Neural progenitor cell (in vitro differentiated cells): ENCODE measurements around the gene MARCHF6. TPM values are rescaled to one million over a fixed set of nuclear protein-coding genes. Genes with fewer than 3 reads are reported as not detected.

Experiments used
- DNase-seq: peaks from one replicate; pipeline ENCODE4 v3.0.0-alpha.2; 2016; ENCODE audit warnings: low spot score
- H2AFZ ChIP-seq: fragments of 200-600 bp; sonication (generic); replicated peaks from 2 replicates; pipeline ENCODE4 v1.6.1; 2016; ENCODE audit warnings: antibody characterized with exemption
- H3F3A ChIP-seq: fragments of 200-600 bp; sonication (generic); 2 replicates; pipeline ENCODE4 v1.6.1; 2016; ENCODE audit warnings: antibody characterized with exemption, low read depth
- H3K27ac ChIP-seq: fragments of 200-600 bp; sonication (generic); 2 replicates; pipeline ENCODE4 v1.5.1; 2016; ENCODE audit warnings: mild to moderate bottlenecking
- H3K27me3 ChIP-seq: fragments of 200-600 bp; sonication (generic); 2 replicates; pipeline ENCODE4 v1.6.1; 2016; ENCODE audit warnings: mild to moderate bottlenecking, moderate library complexity
- H3K36me3 ChIP-seq: fragments of 200-600 bp; sonication (generic); 2 replicates; pipeline ENCODE4 v1.5.1; 2016
- H3K4me1 ChIP-seq: fragments of 200-600 bp; sonication (generic); 2 replicates; pipeline ENCODE4 v1.6.1; 2016; ENCODE audit warnings: mixed run types
- H3K4me2 ChIP-seq: fragments of 200-600 bp; sonication (generic); 2 replicates; pipeline ENCODE4 v1.6.1; 2016
- H3K4me3 ChIP-seq: fragments of 200-600 bp; sonication (generic); 2 replicates; pipeline ENCODE4 v1.5.1; 2016
- H3K79me2 ChIP-seq: fragments of 200-600 bp; sonication (generic); 2 replicates; pipeline ENCODE4 v1.6.1; 2016; ENCODE audit warnings: low read depth
- H3K9ac ChIP-seq: fragments of 200-600 bp; sonication (generic); 2 replicates; pipeline ENCODE4 v1.6.1; 2016
- H3K9me3 ChIP-seq: fragments of 200-600 bp; sonication (generic); 2 replicates; pipeline ENCODE4 v1.5.1; 2016; ENCODE audit warnings: low read depth
- H4K20me1 ChIP-seq: fragments of 200-600 bp; sonication (generic); 2 replicates; pipeline ENCODE4 v1.6.1; 2016; ENCODE audit warnings: low read depth
- H3K27ac Mint-ChIP-seq: 3 replicates; pipeline ENCODE4 v1.8.0; 2021; ENCODE audit warnings: mixed read lengths
- H3K27me3 Mint-ChIP-seq: 2 replicates; pipeline ENCODE4 v1.8.0; 2022; ENCODE audit warnings: low read depth, mild to moderate bottlenecking, inconsistent platforms, moderate library complexity, mixed read lengths; ENCODE audit not compliant: insufficient read depth
- H3K36me3 Mint-ChIP-seq: 3 replicates; pipeline ENCODE4 v1.8.0; 2021; ENCODE audit warnings: mixed read lengths
- H3K4me1 Mint-ChIP-seq: 3 replicates; pipeline ENCODE4 v1.8.0; 2021; ENCODE audit warnings: mixed read lengths
- H3K4me3 Mint-ChIP-seq: 3 replicates; pipeline ENCODE4 v1.8.0; 2021; ENCODE audit warnings: mild to moderate bottlenecking, moderate library complexity, mixed read lengths
- H3K9me3 Mint-ChIP-seq: 3 replicates; pipeline ENCODE4 v1.8.0; 2020; ENCODE audit warnings: mixed read lengths
- CTCF ChIP-seq: fragments of 200-600 bp; sonication (generic); IDR thresholded peaks from 2 replicates; pipeline ENCODE4 v1.5.1; 2017; ENCODE audit warnings: antibody characterized with exemption, mild to moderate bottlenecking
- EZH2 ChIP-seq: fragments of 200-600 bp; sonication (generic); IDR thresholded peaks from 2 replicates; pipeline ENCODE4 v1.6.1; 2017; ENCODE audit warnings: antibody characterized with exemption, mild to moderate bottlenecking, moderate library complexity
- EZH2phosphoT487 ChIP-seq: fragments of 200-600 bp; sonication (generic); IDR thresholded peaks from 2 replicates; pipeline ENCODE4 v1.6.1; 2017; ENCODE audit warnings: antibody characterized with exemption
- total RNA-seq: library from RNA; depleted of rRNA; stranded (reverse); fragments of >200 nt; gene quantifications from 2 replicates; pipeline ENCODE4 v1.2.3, GENCODE V29; 2015; ENCODE audit warnings: low replicate concordance

The MARCHF6 gene
- total RNA-seq, 1 donor from 2014 or later = 151 TPM

GRCh38 chr5:10399839-10400238 is 46.3 kb downstream of the MARCHF6 start:
- Histone ChIP-seq H3K9me3 (no peaks in the 10 kb centered on the region), H3K9ac (no peak overlapping the region), H3F3A (peaks cover 8% of the 10 kb centered on the region), H4K20me1 (peaks cover 31% of the 10 kb centered on the region), H3K27ac (no peak overlapping the region), H3K4me1 (peaks cover 17% of the 10 kb centered on the region), H3K4me2 (no peak overlapping the region), H3K27me3 (no peaks in the 10 kb centered on the region), H3K36me3 (peaks cover 25% of the 10 kb centered on the region), H3K79me2 (peaks cover 7% of the 10 kb centered on the region), H2AFZ (no peak overlapping the region), H3K4me3 (no peak overlapping the region)
- DNase-seq = no peak
- Mint-ChIP-seq H3K4me3 (no peak overlapping the region), H3K27me3 (no peaks in the 10 kb centered on the region), H3K4me1 (peaks cover 10% of the 10 kb centered on the region), H3K27ac (no peak overlapping the region), H3K9me3 (no peaks in the 10 kb centered on the region), H3K36me3 (peaks cover 50% of the 10 kb centered on the region)
- TF ChIP-seq EZH2phosphoT487 (no peak), CTCF (no peak), EZH2 (no peak)

- no peak for DNase-seq
- no peak overlapping the region for H3K4me3 ChIP-seq
- TF ChIP-seq CTCF (no peak), EZH2phosphoT487 (no peak), EZH2 (no peak)
- Mint-ChIP-seq H3K4me1 (peaks cover 9% of the 10 kb centered on the region), H3K27ac (no peak overlapping the region), H3K4me3 (no peak overlapping the region), H3K36me3 (peaks cover 53% of the 10 kb centered on the region), H3K27me3 (no peaks in the 10 kb centered on the region), H3K9me3 (no peaks in the 10 kb centered on the region)
- H3K4me2 ChIP-seq = no peak overlapping the region
- peaks cover 26% of the 10 kb centered on the region for H3K36me3 ChIP-seq
- H3K27ac ChIP-seq = no peak overlapping the region
- peaks cover 8% of the 10 kb centered on the region for H3F3A ChIP-seq
- H3K9me3 ChIP-seq = no peaks in the 10 kb centered on the region
- H3K9ac ChIP-seq = no peak overlapping the region
- H4K20me1 ChIP-seq = peaks cover 30% of the 10 kb centered on the region
- H3K79me2 ChIP-seq = peaks cover 7% of the 10 kb centered on the region
- H3K4me1 ChIP-seq = peaks cover 15% of the 10 kb centered on the region
- no peak overlapping the region for H2AFZ ChIP-seq
- H3K27me3 ChIP-seq = no peaks in the 10 kb centered on the region
Observed at GRCh38 chr5:10400411-10400810, 46.9 kb downstream of the MARCHF6 start.

GRCh38 chr5:10400831-10401230 is 47.3 kb downstream of the MARCHF6 start:
- DNase-seq = no peak
- no peak overlapping the region for H3K27ac Mint-ChIP-seq
- TF ChIP-seq CTCF = no peak
- TF ChIP-seq EZH2 = no peak
- no peak for TF ChIP-seq EZH2phosphoT487
- H3K79me2 ChIP-seq = peaks cover 7% of the 10 kb centered on the region
- peaks cover 8% of the 10 kb centered on the region for H3F3A ChIP-seq
- peaks cover 11% of the 10 kb centered on the region for H3K4me1 ChIP-seq
- no peak overlapping the region for H3K4me3 ChIP-seq
- no peak overlapping the region for H3K9ac ChIP-seq
- H3K27me3 Mint-ChIP-seq = no peaks in the 10 kb centered on the region
- H2AFZ ChIP-seq = no peak overlapping the region
- no peak overlapping the region for H3K4me3 Mint-ChIP-seq
- no peak overlapping the region for H3K27ac ChIP-seq
- H3K9me3 Mint-ChIP-seq = no peaks in the 10 kb centered on the region
- H3K4me2 ChIP-seq = no peak overlapping the region
- H3K27me3 ChIP-seq = no peaks in the 10 kb centered on the region
- H3K36me3 Mint-ChIP-seq = peaks cover 52% of the 10 kb centered on the region
- H3K36me3 ChIP-seq = peaks cover 26% of the 10 kb centered on the region
- peaks cover 7% of the 10 kb centered on the region for H3K4me1 Mint-ChIP-seq
- no peaks in the 10 kb centered on the region for H3K9me3 ChIP-seq
- H4K20me1 ChIP-seq = peaks cover 26% of the 10 kb centered on the region
